H9 (cell line): Measurements from ENCODE around the gene DMKN. TPM values are rescaled to one million over a fixed set of nuclear protein-coding genes. Genes with fewer than 3 reads are reported as not detected.
A peak's percentile ranks its signal among the peaks of the same experiment; 100 is the strongest.
"Not testable (repeated sequence)": the region's sequence is repeated elsewhere in the genome, so short reads cannot be mapped to it uniquely, and the experiment has no call there.

Experiments used
- DNase-seq: peaks from one replicate; pipeline ENCODE4 v3.0.0-alpha.2; 2017
- H2AFZ ChIP-seq: one replicate; pipeline ENCODE4 v1.6.1; 2013; ENCODE audit warnings: mild to moderate bottlenecking, low read length, control low read depth, moderate library complexity
- H2AK5ac ChIP-seq: 2 replicates; pipeline ENCODE4 v1.6.1; 2013; ENCODE audit warnings: low read length, control low read depth, mixed read lengths; ENCODE audit not compliant: insufficient read length
- H2BK120ac ChIP-seq: one replicate; pipeline ENCODE4 v1.6.1; 2013; ENCODE audit warnings: low read depth, mild to moderate bottlenecking, low read length, control low read depth, inconsistent platforms; ENCODE audit not compliant: poor library complexity, severe bottlenecking
- H2BK12ac ChIP-seq: 2 replicates; pipeline ENCODE4 v1.6.1; 2013; ENCODE audit warnings: low read length, control low read depth, mixed read lengths, low read depth; ENCODE audit not compliant: insufficient read length
- H2BK15ac ChIP-seq: 2 replicates; pipeline ENCODE4 v1.6.1; 2013; ENCODE audit warnings: low read depth, low read length, control low read depth
- H2BK20ac ChIP-seq: one replicate; pipeline ENCODE4 v1.6.1; 2013; ENCODE audit warnings: low read depth, mild to moderate bottlenecking, low read length, control low read depth, inconsistent platforms; ENCODE audit not compliant: poor library complexity, severe bottlenecking
- H2BK5ac ChIP-seq: 2 replicates; pipeline ENCODE4 v1.6.1; 2013; ENCODE audit warnings: low read length, control low read depth, mixed read lengths; ENCODE audit not compliant: insufficient read length
- H3K14ac ChIP-seq: 2 replicates; pipeline ENCODE4 v1.6.1; 2013; ENCODE audit warnings: low read length, control low read depth; ENCODE audit not compliant: insufficient read depth
- H3K18ac ChIP-seq: 2 replicates; pipeline ENCODE4 v1.6.1; 2013; ENCODE audit warnings: low read depth, mild to moderate bottlenecking, mixed read lengths, low read length, control low read depth; ENCODE audit not compliant: insufficient read length
- H3K23ac ChIP-seq: 2 replicates; pipeline ENCODE4 v1.6.1; 2013; ENCODE audit warnings: low read length, control low read depth, mixed read lengths, low read depth; ENCODE audit not compliant: insufficient read length
- H3K23me2 ChIP-seq: 2 replicates; pipeline ENCODE4 v1.6.1; 2013; ENCODE audit warnings: low read depth, mild to moderate bottlenecking, mixed read lengths, low read length, control low read depth; ENCODE audit not compliant: insufficient read length, poor library complexity, severe bottlenecking
- H3K27ac ChIP-seq: 2 replicates; pipeline ENCODE4 v1.5.1; 2013; ENCODE audit warnings: low read length, control low read depth, mixed read lengths, low read depth; ENCODE audit not compliant: insufficient read length
- H3K27me3 ChIP-seq: 2 replicates; pipeline ENCODE4 v1.6.1; 2013; ENCODE audit warnings: low read length, control low read depth, inconsistent platforms; ENCODE audit not compliant: insufficient read depth
- H3K4ac ChIP-seq: 2 replicates; pipeline ENCODE4 v1.6.1; 2013; ENCODE audit warnings: low read depth, mild to moderate bottlenecking, control low read depth, inconsistent platforms, low read length, moderate library complexity
- H3K4me1 ChIP-seq: 2 replicates; pipeline ENCODE4 v1.6.1; 2013; ENCODE audit warnings: low read length, control low read depth, inconsistent platforms; ENCODE audit not compliant: insufficient read depth
- H3K4me2 ChIP-seq: 2 replicates; pipeline ENCODE4 v1.6.1; 2013; ENCODE audit warnings: low read length, control low read depth, mixed read lengths; ENCODE audit not compliant: insufficient read length, insufficient read depth
- H3K56ac ChIP-seq: 2 replicates; pipeline ENCODE4 v1.6.1; 2013; ENCODE audit warnings: low read depth, mild to moderate bottlenecking, mixed read lengths, low read length, control low read depth; ENCODE audit not compliant: insufficient read length
- H3K79me1 ChIP-seq: 2 replicates; pipeline ENCODE4 v1.6.1; 2013; ENCODE audit warnings: low read depth, mild to moderate bottlenecking, moderate library complexity, low read length, control low read depth, inconsistent platforms; ENCODE audit not compliant: insufficient read depth, poor library complexity, severe bottlenecking
- H3K79me2 ChIP-seq: 2 replicates; pipeline ENCODE4 v1.6.1; 2013; ENCODE audit warnings: low read length, control low read depth, inconsistent platforms; ENCODE audit not compliant: insufficient read depth
- H3K9ac ChIP-seq: 2 replicates; pipeline ENCODE4 v1.6.1; 2013; ENCODE audit warnings: low read length, control low read depth, mixed read lengths; ENCODE audit not compliant: insufficient read length; ENCODE audit errors: extremely low read depth
- H3K9me3 ChIP-seq: one replicate; pipeline ENCODE4 v1.6.1; 2013; ENCODE audit warnings: low read depth, low read length, inconsistent platforms; ENCODE audit not compliant: control insufficient read depth
- H3T11ph ChIP-seq: one replicate; pipeline ENCODE4 v1.6.1; 2013; ENCODE audit warnings: mild to moderate bottlenecking, low read length, control low read depth, inconsistent platforms
- H4K20me1 ChIP-seq: one replicate; pipeline ENCODE4 v1.6.1; 2013; ENCODE audit not compliant: control insufficient read depth, insufficient read length, insufficient read depth
- H4K5ac ChIP-seq: 2 replicates; pipeline ENCODE4 v1.6.1; 2013; ENCODE audit warnings: low read depth, mild to moderate bottlenecking, mixed read lengths, low read length, control low read depth; ENCODE audit not compliant: insufficient read length
- H4K8ac ChIP-seq: replicated peaks from 2 replicates; pipeline ENCODE4 v1.6.1; 2013; ENCODE audit warnings: low read length, control low read depth, mixed read lengths, low read depth; ENCODE audit not compliant: insufficient read length
- H4K91ac ChIP-seq: 2 replicates; pipeline ENCODE4 v1.6.1; 2013; ENCODE audit warnings: low read depth, mild to moderate bottlenecking, moderate library complexity, mixed read lengths, low read length, control low read depth; ENCODE audit not compliant: insufficient read length
- H3K27ac Mint-ChIP-seq, 3 experiments: 2 replicates in 2 of 3; 3 replicates in 1 of 3; pipeline ENCODE4 v1.8.0; 2020 to 2021; ENCODE audit warnings: mixed read lengths in 3 of 3, mild to moderate bottlenecking in 1 of 3, moderate library complexity in 1 of 3
- H3K27me3 Mint-ChIP-seq: 2 replicates; pipeline ENCODE4 v1.8.0; 2021; ENCODE audit warnings: low read depth, mild to moderate bottlenecking, moderate library complexity, mixed read lengths
- H3K36me3 Mint-ChIP-seq, 3 experiments: 2 replicates in 2 of 3; 3 replicates in 1 of 3; pipeline ENCODE4 v1.8.0; 2020 to 2021; ENCODE audit warnings: low read depth in 3 of 3, mixed read lengths in 3 of 3; ENCODE audit not compliant: insufficient read depth in 1 of 3
- H3K4me1 Mint-ChIP-seq, 2 experiments: 2 replicates each; pipeline ENCODE4 v1.8.0; 2020; ENCODE audit warnings: mixed read lengths in 2 of 2
- H3K4me3 Mint-ChIP-seq, 2 experiments: 2 replicates in 1 of 2; 3 replicates in 1 of 2; pipeline ENCODE4 v1.8.0; 2020 to 2021; ENCODE audit warnings: mild to moderate bottlenecking in 2 of 2, mixed read lengths in 2 of 2, moderate library complexity in 1 of 2
- H3K9me3 Mint-ChIP-seq, 2 experiments: 2 replicates in 1 of 2; 3 replicates in 1 of 2; pipeline ENCODE4 v1.8.0; 2020; ENCODE audit warnings: mild to moderate bottlenecking in 2 of 2, mixed read lengths in 2 of 2, moderate library complexity in 1 of 2
- WGBS: extraction: QIAGEN DNeasy Blood & Tissue Kit; methylation state at CpG from one replicate; pipeline ENCODE4 v1.1.7; 2013; ENCODE audit warnings: missing lambda C conversion rate, low lambda C conversion rate, mixed read lengths; ENCODE audit not compliant: insufficient read length; ENCODE audit errors: extremely low coverage; 5-methylcytosine and 5-hydroxymethylcytosine counted together
- total RNA-seq: library from RNA; stranded (reverse); gene quantifications from 2 replicates; pipeline ENCODE4 v1.2.1, GENCODE V29; 2021
- TF ChIP-seq, protein P1 (sequence below): fragments of 200-600 bp; sonication (generic); conservative IDR thresholded peaks from 3 replicates; pipeline ENCODE4 v1.8.0; 2021; ENCODE audit warnings: antibody characterized with exemption, mild to moderate bottlenecking

The DMKN gene
- total RNA-seq, 1 experiment from 2014 or later = 278 TPM

DNA sequence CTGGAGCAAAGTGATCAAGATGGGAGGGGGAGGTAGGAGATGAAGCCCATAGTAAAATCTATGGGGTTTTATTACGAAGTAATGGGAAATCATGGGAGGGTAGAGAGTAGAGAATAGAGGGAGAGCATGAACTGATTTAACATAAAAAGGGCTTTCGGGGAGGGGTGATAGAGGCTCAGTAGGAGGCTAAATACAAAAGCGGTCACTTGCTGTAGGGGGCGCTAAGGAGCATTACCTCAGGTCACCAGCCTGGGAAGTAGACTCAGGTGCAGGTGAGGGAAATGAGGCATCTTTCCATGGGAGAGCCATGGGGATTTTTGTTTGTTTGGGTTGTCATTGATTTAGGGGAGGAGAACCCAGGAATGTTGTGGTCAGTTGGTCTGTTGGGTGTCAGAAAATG is 37.3 kb downstream of the DMKN start:
- Mint-ChIP-seq H3K9me3 (no peaks in the 10 kb centered on the region), H3K36me3 (no peaks in the 10 kb centered on the region), H3K27me3 (peaks cover 8% of the 10 kb centered on the region), H3K27ac (no peak overlapping the region), H3K4me1 (peaks cover 13 to 18% of the 10 kb centered on the region in 2 experiments), H3K4me3 (no peak overlapping the region)
- H2BK120ac ChIP-seq = no peak overlapping the region
- no peak overlapping the region for H3K23ac ChIP-seq
- no peak overlapping the region for H3K9ac ChIP-seq
- no peak overlapping the region for H3K4me2 ChIP-seq
- TF ChIP-seq, protein P1, sequence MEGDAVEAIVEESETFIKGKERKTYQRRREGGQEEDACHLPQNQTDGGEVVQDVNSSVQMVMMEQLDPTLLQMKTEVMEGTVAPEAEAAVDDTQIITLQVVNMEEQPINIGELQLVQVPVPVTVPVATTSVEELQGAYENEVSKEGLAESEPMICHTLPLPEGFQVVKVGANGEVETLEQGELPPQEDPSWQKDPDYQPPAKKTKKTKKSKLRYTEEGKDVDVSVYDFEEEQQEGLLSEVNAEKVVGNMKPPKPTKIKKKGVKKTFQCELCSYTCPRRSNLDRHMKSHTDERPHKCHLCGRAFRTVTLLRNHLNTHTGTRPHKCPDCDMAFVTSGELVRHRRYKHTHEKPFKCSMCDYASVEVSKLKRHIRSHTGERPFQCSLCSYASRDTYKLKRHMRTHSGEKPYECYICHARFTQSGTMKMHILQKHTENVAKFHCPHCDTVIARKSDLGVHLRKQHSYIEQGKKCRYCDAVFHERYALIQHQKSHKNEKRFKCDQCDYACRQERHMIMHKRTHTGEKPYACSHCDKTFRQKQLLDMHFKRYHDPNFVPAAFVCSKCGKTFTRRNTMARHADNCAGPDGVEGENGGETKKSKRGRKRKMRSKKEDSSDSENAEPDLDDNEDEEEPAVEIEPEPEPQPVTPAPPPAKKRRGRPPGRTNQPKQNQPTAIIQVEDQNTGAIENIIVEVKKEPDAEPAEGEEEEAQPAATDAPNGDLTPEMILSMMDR = peak; percentile 78
- H3K9me3 ChIP-seq = no peaks in the 10 kb centered on the region
- no peak overlapping the region for H3K18ac ChIP-seq
- no peaks in the 10 kb centered on the region for H3K23me2 ChIP-seq
- H2AK5ac ChIP-seq = no peak overlapping the region
- 100% methylated on average over 1 of the region's 4 CpGs for WGBS
- no peak overlapping the region for H4K91ac ChIP-seq
- H3K56ac ChIP-seq = no peak overlapping the region
- H4K8ac ChIP-seq = no peak overlapping the region
- no peak overlapping the region for H2BK5ac ChIP-seq
- no peak overlapping the region for H2BK15ac ChIP-seq
- H4K5ac ChIP-seq = no peak overlapping the region
- H2BK20ac ChIP-seq = no peak overlapping the region
- no peak overlapping the region for H2BK12ac ChIP-seq
- no peak overlapping the region for H3K14ac ChIP-seq
- H2AFZ ChIP-seq = no peak overlapping the region
- H3K79me2 ChIP-seq = no peaks in the 10 kb centered on the region
- H4K20me1 ChIP-seq = no peaks in the 10 kb centered on the region
- no peak overlapping the region for H3K27ac ChIP-seq
- no peaks in the 10 kb centered on the region for H3K4me1 ChIP-seq
- H3K4ac ChIP-seq = no peak overlapping the region
- H3T11ph ChIP-seq = no peak overlapping the region
- DNase-seq = peak; percentile 62
- no peaks in the 10 kb centered on the region for H3K79me1 ChIP-seq
- H3K27me3 ChIP-seq = no peaks in the 10 kb centered on the region

DNA sequence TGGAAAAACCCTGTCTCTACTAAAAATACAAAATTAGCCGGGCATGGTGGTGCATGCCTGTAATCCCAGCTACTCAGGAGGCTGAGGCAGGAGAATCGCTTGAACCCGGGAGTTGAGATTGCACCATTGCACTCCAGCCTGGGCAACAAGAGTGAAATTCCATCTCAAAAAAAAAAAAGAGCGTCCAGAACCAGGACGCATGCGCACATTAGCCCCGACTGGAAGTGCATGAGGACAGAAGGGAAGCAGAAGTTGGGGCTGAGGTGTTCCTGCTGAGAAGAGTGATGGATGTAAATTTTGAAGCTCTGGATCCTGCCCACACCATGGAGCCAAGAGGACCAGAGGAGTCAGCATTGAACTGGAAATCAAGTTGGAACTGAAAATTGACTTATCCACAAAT is 38.9 kb downstream of the DMKN start:
- no CpG with 5 or more reads among the region's 7 CpGs for WGBS
- not testable (repeated sequence) for H3K36me3 Mint-ChIP-seq

More for the DNA sequence above, 38.9 kb downstream of the DMKN start:
- peaks cover 23 to 24% of the 10 kb centered on the region in 2 experiments for H3K4me1 Mint-ChIP-seq
- DNase-seq, H3K9me3 ChIP-seq, H4K5ac ChIP-seq, H2AFZ ChIP-seq, H2BK12ac ChIP-seq, H3K23ac ChIP-seq, H3K18ac ChIP-seq, H3K27ac Mint-ChIP-seq, H3K14ac ChIP-seq, H2BK5ac ChIP-seq, H3K79me1 ChIP-seq, H3K4ac ChIP-seq, H3T11ph ChIP-seq, H3K9me3 Mint-ChIP-seq, H2BK15ac ChIP-seq, H2BK120ac ChIP-seq, H3K27me3 ChIP-seq, H3K27ac ChIP-seq, H4K91ac ChIP-seq, H3K23me2 ChIP-seq, H3K4me1 ChIP-seq, H4K8ac ChIP-seq, H3K9ac ChIP-seq, H3K27me3 Mint-ChIP-seq, H2BK20ac ChIP-seq, H3K4me3 Mint-ChIP-seq, H3K79me2 ChIP-seq, H3K56ac ChIP-seq, H3K4me2 ChIP-seq, H2AK5ac ChIP-seq, H4K20me1 ChIP-seq: not testable (repeated sequence)
